HepG2 (cell line): Measurements from ENCODE around the gene CNOT2. TPM values are rescaled to one million over a fixed set of nuclear protein-coding genes. Genes with fewer than 3 reads are reported as not detected.

Experiments
- ARHGAP35 ChIP-seq: sonication (generic); formaldehyde crosslinking; IDR thresholded peaks from 2 replicates; pipeline ENCODE4 v1.9.0; 2022; ENCODE audit warnings: mild to moderate bottlenecking, inconsistent platforms, moderate library complexity, missing genetic modification reagents, borderline replicate concordance
- ESRRA ChIP-seq: sonication (generic); formaldehyde crosslinking; IDR thresholded peaks from 2 replicates; pipeline ENCODE4 v1.5.1; 2020; ENCODE audit warnings: mild to moderate bottlenecking, low read depth, missing genetic modification reagents
- GABPA ChIP-seq, 2 experiments: IDR thresholded peaks; 2 replicates each; pipeline ENCODE4 v1.6.1; 2011 to 2016; ENCODE audit warnings: low read depth in 2 of 2, low read length in 1 of 2, missing biosample characterization in 1 of 2, missing genetic modification characterization in 1 of 2
- HNF4G ChIP-seq, 2 experiments: sonication (generic) in 1 of 2; formaldehyde crosslinking in 1 of 2; IDR thresholded peaks; 2 replicates each; pipeline versions ENCODE4 v1.4.0 to v1.6.1; 2011 to 2020; ENCODE audit warnings: borderline replicate concordance in 2 of 2, low read depth in 2 of 2, mild to moderate bottlenecking in 2 of 2, low read length in 1 of 2, missing genetic modification reagents in 1 of 2, moderate library complexity in 1 of 2
- KAT8 ChIP-seq: IDR thresholded peaks from 2 replicates; pipeline ENCODE4 v1.6.1; 2016; ENCODE audit warnings: missing genetic modification reagents, missing compliant biosample characterization
- SAFB2 ChIP-seq: sonication (generic); formaldehyde crosslinking; IDR thresholded peaks from 2 replicates; pipeline ENCODE4 v1.5.1; 2020; ENCODE audit warnings: missing genetic modification reagents, low read depth, mild to moderate bottlenecking, borderline replicate concordance
- SIN3B ChIP-seq: fragments of 150-350 bp; IDR thresholded peaks from 2 replicates; pipeline ENCODE4 v1.6.1; 2014; ENCODE audit warnings: low read length
- SMC3 ChIP-seq: IDR thresholded peaks from 2 replicates; pipeline ENCODE4 v1.6.1; 2011; ENCODE audit warnings: low read length, improper control_type of control experiment
- SOX5 ChIP-seq: IDR thresholded peaks from 2 replicates; pipeline ENCODE4 v1.6.1; 2016; ENCODE audit warnings: borderline replicate concordance
- ZNF225 ChIP-seq: sonication (generic); formaldehyde crosslinking; IDR thresholded peaks from 2 replicates; pipeline ENCODE4 v1.4.0; 2020; ENCODE audit warnings: mild to moderate bottlenecking, missing genetic modification reagents
- ZNF24 ChIP-seq: fragments of 450-650 bp; IDR thresholded peaks from 2 replicates; pipeline ENCODE4 v1.6.1; 2017; ENCODE audit warnings: antibody characterized with exemption, mild to moderate bottlenecking
- ZNF441 ChIP-seq: sonication (generic); formaldehyde crosslinking; IDR thresholded peaks from 2 replicates; pipeline ENCODE4 v1.7.0; 2021; ENCODE audit warnings: missing genetic modification reagents, borderline replicate concordance
- ZNF510 ChIP-seq: sonication (generic); formaldehyde crosslinking; IDR thresholded peaks from 2 replicates; pipeline ENCODE4 v1.4.0; 2020; ENCODE audit warnings: low read depth, mild to moderate bottlenecking, missing genetic modification reagents
- ZNF672 ChIP-seq: sonication (generic); formaldehyde crosslinking; IDR thresholded peaks from 2 replicates; pipeline ENCODE4 v1.8.1; 2022; ENCODE audit warnings: missing genetic modification reagents
- polyA plus RNA-seq, 8 experiments: library from polyadenylated mRNA; depleted of rRNA in 3 of 8; stranded (reverse) in 7 of 8; unstranded in 1 of 8; fragments of >200 nt; fragmentation: Illumina TruSeq in 4 of 8; extraction: Trizol in 4 of 8; gene quantifications; 2 replicates each; pipeline versions ENCODE4 v1.2.1 to v1.2.3, GENCODE V29; 2011 to 2016; ENCODE audit warnings: low read depth in 4 of 8, missing spikeins in 1 of 8, mixed read lengths in 1 of 8; ENCODE audit not compliant: insufficient read depth in 1 of 8
- total RNA-seq, 5 experiments: library from RNA; depleted of rRNA; stranded (reverse); fragments of >200 nt; fragmentation: Illumina TruSeq; extraction: Trizol; gene quantifications; 2 replicates each; pipeline ENCODE4 v1.2.3, GENCODE V29; 2016; ENCODE audit warnings: low read depth in 1 of 5
- TF ChIP-seq, protein P1 (sequence below): sonication (generic); formaldehyde crosslinking; IDR thresholded peaks from 2 replicates; pipeline ENCODE4 v1.4.0; 2020; ENCODE audit warnings: missing genetic modification reagents
- TF ChIP-seq, protein P2 (sequence below): sonication (generic); formaldehyde crosslinking; IDR thresholded peaks from 2 replicates; pipeline ENCODE4 v1.5.0; 2020; ENCODE audit warnings: mild to moderate bottlenecking, missing genetic modification reagents, borderline replicate concordance
- TF ChIP-seq, protein P3 (sequence below): sonication (generic); formaldehyde crosslinking; IDR thresholded peaks from 2 replicates; pipeline ENCODE4 v1.4.0; 2020; ENCODE audit warnings: missing genetic modification reagents, mild to moderate bottlenecking, borderline replicate concordance
- TF ChIP-seq, protein P4 (sequence below): sonication (generic); formaldehyde crosslinking; IDR thresholded peaks from 2 replicates; pipeline ENCODE4 v1.8.0; 2022; ENCODE audit warnings: mild to moderate bottlenecking, missing genetic modification reagents, moderate library complexity

Gene CNOT2
- total and polyA plus RNA-seq, 2 of the 13 experiments (the other 11 are each of a cell fraction or from before 2014, with no cell fraction given): 54.5 to 76.6 TPM

DNA sequence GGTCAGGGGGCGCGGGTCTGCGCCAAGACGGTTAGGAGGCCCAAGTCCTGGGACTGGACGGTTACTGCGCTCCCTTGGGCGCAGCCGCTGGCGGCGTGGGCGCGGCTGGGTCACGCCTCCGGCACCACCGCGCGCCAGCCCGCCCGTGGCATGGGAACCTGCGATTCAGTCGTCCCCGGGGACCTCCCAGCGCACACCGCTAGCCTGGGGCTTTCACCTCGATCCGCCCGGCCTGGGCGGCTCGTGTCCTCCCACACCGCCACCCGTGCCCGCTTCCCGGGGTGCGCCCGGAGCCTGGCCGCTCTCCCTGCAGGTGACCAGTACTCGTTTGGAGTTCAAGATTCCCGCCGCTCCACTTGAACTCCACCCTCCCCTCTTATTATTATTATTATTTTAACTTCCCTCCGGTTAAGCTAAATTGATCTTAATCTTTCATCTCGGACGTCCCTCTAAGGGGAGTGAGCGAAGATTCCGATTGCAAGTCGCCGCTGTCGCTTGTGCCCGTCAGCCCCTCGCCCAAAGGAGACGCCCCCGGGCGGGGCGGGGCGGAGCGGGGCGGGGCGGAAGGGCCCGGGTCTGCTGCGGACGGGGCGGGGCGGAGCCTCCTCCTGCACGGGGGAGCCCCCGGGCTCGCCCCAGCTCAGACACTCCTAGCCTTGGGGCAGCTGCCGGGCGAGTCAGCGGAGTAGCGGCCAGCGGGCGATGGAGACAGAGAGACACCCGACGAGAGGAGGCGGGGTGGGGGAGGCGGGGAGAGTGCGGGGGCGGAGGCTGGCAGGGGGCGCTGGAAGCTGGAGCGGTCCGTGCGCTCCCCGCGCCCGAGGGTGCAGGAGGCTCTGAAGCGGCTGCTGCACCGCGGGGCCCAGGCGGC, 122.7 kb downstream of the CNOT2 start, which contains the start of gene KCNMB4 (continued):
- TF ChIP-seq ZNF441 (CRISPR knock-in tag) (no peak), KAT8 (CRISPR knock-in tag) (no peak), ZNF510 (no peak), ZNF24 (no peak), ARHGAP35 (no peak), HNF4G (IDR thresholded peaks at IDR 0.05; ENCODE audit: borderline replicate concordance, low read depth, low read length) (no peak), HNF4G (CRISPR knock-in tag; IDR thresholded peaks at IDR 0.05; ENCODE audit: borderline replicate concordance, low read depth) (no peak), ZNF672 (CRISPR knock-in tag) (no peak), ESRRA (CRISPR knock-in tag) (no peak), SAFB2 (no peak), ZNF225 (CRISPR knock-in tag) (no peak), SOX5 (no peak), GABPA (IDR thresholded peaks at IDR 0.05; ENCODE audit: low read depth, low read length) (no peak), GABPA (CRISPR knock-in tag; IDR thresholded peaks at IDR 0.05; ENCODE audit: low read depth) (no peak), SMC3 (no peak), SIN3B (peak; percentile 46; the same call in 1 of the 2 replicates)
- TF ChIP-seq, protein P1, sequence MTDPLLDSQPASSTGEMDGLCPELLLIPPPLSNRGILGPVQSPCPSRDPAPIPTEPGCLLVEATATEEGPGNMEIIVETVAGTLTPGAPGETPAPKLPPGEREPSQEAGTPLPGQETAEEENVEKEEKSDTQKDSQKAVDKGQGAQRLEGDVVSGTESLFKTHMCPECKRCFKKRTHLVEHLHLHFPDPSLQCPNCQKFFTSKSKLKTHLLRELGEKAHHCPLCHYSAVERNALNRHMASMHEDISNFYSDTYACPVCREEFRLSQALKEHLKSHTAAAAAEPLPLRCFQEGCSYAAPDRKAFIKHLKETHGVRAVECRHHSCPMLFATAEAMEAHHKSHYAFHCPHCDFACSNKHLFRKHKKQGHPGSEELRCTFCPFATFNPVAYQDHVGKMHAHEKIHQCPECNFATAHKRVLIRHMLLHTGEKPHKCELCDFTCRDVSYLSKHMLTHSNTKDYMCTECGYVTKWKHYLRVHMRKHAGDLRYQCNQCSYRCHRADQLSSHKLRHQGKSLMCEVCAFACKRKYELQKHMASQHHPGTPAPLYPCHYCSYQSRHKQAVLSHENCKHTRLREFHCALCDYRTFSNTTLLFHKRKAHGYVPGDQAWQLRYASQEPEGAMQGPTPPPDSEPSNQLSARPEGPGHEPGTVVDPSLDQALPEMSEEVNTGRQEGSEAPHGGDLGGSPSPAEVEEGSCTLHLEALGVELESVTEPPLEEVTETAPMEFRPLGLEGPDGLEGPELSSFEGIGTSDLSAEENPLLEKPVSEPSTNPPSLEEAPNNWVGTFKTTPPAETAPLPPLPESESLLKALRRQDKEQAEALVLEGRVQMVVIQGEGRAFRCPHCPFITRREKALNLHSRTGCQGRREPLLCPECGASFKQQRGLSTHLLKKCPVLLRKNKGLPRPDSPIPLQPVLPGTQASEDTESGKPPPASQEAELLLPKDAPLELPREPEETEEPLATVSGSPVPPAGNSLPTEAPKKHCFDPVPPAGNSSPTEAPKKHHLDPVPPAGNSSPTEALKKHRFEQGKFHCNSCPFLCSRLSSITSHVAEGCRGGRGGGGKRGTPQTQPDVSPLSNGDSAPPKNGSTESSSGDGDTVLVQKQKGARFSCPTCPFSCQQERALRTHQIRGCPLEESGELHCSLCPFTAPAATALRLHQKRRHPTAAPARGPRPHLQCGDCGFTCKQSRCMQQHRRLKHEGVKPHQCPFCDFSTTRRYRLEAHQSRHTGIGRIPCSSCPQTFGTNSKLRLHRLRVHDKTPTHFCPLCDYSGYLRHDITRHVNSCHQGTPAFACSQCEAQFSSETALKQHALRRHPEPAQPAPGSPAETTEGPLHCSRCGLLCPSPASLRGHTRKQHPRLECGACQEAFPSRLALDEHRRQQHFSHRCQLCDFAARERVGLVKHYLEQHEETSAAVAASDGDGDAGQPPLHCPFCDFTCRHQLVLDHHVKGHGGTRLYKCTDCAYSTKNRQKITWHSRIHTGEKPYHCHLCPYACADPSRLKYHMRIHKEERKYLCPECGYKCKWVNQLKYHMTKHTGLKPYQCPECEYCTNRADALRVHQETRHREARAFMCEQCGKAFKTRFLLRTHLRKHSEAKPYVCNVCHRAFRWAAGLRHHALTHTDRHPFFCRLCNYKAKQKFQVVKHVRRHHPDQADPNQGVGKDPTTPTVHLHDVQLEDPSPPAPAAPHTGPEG: no peak
- TF ChIP-seq, protein P2, sequence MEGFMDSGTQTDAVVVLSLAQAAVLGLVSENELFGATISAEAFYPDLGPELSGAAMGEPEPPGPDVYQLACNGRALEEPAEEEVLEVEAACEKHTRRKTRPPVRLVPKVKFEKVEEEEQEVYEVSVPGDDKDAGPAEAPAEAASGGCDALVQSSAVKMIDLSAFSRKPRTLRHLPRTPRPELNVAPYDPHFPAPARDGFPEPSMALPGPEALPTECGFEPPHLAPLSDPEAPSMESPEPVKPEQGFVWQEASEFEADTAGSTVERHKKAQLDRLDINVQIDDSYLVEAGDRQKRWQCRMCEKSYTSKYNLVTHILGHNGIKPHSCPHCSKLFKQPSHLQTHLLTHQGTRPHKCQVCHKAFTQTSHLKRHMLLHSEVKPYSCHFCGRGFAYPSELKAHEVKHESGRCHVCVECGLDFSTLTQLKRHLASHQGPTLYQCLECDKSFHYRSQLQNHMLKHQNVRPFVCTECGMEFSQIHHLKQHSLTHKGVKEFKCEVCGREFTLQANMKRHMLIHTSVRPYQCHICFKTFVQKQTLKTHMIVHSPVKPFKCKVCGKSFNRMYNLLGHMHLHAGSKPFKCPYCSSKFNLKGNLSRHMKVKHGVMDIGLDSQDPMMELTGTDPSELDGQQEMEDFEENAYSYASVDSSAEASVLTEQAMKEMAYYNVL (CRISPR knock-in tag): no peak
- TF ChIP-seq, protein P3, sequence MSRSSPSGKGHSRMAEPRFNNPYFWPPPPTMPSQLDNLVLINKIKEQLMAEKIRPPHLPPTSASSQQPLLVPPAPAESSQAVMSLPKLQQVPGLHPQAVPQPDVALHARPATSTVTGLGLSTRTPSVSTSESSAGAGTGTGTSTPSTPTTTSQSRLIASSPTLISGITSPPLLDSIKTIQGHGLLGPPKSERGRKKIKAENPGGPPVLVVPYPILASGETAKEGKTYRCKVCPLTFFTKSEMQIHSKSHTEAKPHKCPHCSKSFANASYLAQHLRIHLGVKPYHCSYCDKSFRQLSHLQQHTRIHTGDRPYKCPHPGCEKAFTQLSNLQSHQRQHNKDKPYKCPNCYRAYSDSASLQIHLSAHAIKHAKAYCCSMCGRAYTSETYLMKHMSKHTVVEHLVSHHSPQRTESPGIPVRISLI (CRISPR knock-in tag): no peak
- TF ChIP-seq, protein P4, sequence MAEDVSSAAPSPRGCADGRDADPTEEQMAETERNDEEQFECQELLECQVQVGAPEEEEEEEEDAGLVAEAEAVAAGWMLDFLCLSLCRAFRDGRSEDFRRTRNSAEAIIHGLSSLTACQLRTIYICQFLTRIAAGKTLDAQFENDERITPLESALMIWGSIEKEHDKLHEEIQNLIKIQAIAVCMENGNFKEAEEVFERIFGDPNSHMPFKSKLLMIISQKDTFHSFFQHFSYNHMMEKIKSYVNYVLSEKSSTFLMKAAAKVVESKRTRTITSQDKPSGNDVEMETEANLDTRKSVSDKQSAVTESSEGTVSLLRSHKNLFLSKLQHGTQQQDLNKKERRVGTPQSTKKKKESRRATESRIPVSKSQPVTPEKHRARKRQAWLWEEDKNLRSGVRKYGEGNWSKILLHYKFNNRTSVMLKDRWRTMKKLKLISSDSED: no peak
